ENCODE results near the gene SIT1. TPM values are rescaled to one million over a fixed set of nuclear protein-coding genes. Genes with fewer than 3 reads are reported as not detected.
A peak's percentile ranks its signal among the peaks of the same experiment; 100 is the strongest.

SIT1 gene
- polyA plus RNA-seq, 2 of the 4 experiments (the other 2 are of a cell fraction), result not detected

DNA sequence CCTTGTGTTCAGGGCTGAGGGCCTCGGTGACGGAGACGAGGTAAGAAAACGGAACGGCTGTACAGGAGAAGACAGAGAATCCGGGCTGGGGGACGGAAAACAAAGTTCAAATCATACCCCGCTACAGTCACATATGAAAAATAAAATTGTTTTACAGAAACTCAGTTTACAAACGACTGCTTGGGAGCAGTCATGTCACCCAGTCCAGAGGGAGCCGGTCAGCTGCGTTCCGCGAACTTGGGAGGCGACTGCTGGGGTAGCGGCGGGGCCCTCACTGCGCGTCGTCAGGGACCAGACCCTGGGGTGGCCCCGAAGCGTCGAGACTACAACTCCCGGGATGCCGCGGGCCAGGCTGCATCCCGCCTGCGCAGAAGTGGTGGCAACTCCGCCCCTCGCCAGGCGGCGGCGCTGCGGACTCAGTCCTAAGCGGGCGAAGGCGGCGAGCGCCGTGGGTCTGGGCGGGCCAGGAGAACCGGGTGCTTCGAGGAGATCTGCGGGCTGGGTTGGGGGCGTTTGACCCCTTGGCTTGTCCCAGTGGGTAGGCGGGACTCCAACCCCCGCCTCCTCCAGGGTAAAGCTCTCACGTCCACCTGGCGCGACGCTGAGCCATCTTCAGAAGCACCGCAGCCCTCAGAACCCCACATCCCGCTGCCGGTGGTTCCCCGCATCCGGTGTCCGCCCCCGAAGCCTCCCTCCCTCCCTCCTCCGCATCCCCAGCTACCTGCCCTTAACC, 4.0 kb downstream of the SIT1 start:
- WGBS (ENCODE audit: missing lambda C conversion rate), result 2% methylated on average over 22 of the region's 58 CpGs
- Histone ChIP-seq H3K4me2 (peak overlapping the region; percentile 100), H3K4me3 (peak overlapping the region; percentile 52), H3K9me3 (no peaks in the 10 kb centered on the region), H3K27ac (peak overlapping the region; percentile 92 to 93), H3K4me1 (peaks cover 13% of the 10 kb centered on the region)
- no peak for TF ChIP-seq CBX8 (IDR thresholded peaks at IDR 0.05)
- TF ChIP-seq RAD21 (conservative IDR thresholded peaks at IDR 0.05 in 1 of 2, IDR thresholded peaks at IDR 0.05 in 1 of 2), result peak; percentile 81 to 91
- TF ChIP-seq POLR2A (IDR thresholded peaks at IDR 0.05; ENCODE audit: low read length), result peak; percentile 66
- TF ChIP-seq ZNF302 (CRISPR knock-in tag; IDR thresholded peaks at IDR 0.05), result no peak
- TF ChIP-seq, protein P1, sequence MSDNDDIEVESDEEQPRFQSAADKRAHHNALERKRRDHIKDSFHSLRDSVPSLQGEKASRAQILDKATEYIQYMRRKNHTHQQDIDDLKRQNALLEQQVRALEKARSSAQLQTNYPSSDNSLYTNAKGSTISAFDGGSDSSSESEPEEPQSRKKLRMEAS (IDR thresholded peaks at IDR 0.05), result peak; percentile 80
- TF ChIP-seq, protein P2, sequence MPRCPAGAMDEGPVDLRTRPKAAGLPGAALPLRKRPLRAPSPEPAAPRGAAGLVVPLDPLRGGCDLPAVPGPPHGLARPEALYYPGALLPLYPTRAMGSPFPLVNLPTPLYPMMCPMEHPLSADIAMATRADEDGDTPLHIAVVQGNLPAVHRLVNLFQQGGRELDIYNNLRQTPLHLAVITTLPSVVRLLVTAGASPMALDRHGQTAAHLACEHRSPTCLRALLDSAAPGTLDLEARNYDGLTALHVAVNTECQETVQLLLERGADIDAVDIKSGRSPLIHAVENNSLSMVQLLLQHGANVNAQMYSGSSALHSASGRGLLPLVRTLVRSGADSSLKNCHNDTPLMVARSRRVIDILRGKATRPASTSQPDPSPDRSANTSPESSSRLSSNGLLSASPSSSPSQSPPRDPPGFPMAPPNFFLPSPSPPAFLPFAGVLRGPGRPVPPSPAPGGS (IDR thresholded peaks at IDR 0.05), result 0 out of 3 replicates have a peak, but pooled peaks have one; percentile 53
- TF ChIP-seq, protein P3, sequence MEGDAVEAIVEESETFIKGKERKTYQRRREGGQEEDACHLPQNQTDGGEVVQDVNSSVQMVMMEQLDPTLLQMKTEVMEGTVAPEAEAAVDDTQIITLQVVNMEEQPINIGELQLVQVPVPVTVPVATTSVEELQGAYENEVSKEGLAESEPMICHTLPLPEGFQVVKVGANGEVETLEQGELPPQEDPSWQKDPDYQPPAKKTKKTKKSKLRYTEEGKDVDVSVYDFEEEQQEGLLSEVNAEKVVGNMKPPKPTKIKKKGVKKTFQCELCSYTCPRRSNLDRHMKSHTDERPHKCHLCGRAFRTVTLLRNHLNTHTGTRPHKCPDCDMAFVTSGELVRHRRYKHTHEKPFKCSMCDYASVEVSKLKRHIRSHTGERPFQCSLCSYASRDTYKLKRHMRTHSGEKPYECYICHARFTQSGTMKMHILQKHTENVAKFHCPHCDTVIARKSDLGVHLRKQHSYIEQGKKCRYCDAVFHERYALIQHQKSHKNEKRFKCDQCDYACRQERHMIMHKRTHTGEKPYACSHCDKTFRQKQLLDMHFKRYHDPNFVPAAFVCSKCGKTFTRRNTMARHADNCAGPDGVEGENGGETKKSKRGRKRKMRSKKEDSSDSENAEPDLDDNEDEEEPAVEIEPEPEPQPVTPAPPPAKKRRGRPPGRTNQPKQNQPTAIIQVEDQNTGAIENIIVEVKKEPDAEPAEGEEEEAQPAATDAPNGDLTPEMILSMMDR (IDR thresholded peaks at IDR 0.05), result peak; percentile 87
- TF ChIP-seq FOSB (CRISPR knock-in tag; IDR thresholded peaks at IDR 0.05), result no peak
- peak; percentile 4; the same call in 1 of the 2 replicates for TF ChIP-seq PHF8 (IDR thresholded peaks at IDR 0.05; ENCODE audit: borderline replicate concordance, low read depth)
- TF ChIP-seq, protein P4, sequence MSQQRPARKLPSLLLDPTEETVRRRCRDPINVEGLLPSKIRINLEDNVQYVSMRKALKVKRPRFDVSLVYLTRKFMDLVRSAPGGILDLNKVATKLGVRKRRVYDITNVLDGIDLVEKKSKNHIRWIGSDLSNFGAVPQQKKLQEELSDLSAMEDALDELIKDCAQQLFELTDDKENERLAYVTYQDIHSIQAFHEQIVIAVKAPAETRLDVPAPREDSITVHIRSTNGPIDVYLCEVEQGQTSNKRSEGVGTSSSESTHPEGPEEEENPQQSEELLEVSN (IDR thresholded peaks at IDR 0.05; ENCODE audit: borderline replicate concordance, low read depth), result peak; percentile 87; the same call in 1 of the 2 replicates
- peak; percentile 75 for TF ChIP-seq SMC3 (IDR thresholded peaks at IDR 0.05)
- TF ChIP-seq CHD2 (IDR thresholded peaks at IDR 0.05; ENCODE audit: low read length, partially characterized antibody), result no peak
- TF ChIP-seq JUN (IDR thresholded peaks at IDR 0.05), result peak in 1 of 2 experiments; percentile 62; a peak in 2 of 5 replicates
- TF ChIP-seq, protein P5, sequence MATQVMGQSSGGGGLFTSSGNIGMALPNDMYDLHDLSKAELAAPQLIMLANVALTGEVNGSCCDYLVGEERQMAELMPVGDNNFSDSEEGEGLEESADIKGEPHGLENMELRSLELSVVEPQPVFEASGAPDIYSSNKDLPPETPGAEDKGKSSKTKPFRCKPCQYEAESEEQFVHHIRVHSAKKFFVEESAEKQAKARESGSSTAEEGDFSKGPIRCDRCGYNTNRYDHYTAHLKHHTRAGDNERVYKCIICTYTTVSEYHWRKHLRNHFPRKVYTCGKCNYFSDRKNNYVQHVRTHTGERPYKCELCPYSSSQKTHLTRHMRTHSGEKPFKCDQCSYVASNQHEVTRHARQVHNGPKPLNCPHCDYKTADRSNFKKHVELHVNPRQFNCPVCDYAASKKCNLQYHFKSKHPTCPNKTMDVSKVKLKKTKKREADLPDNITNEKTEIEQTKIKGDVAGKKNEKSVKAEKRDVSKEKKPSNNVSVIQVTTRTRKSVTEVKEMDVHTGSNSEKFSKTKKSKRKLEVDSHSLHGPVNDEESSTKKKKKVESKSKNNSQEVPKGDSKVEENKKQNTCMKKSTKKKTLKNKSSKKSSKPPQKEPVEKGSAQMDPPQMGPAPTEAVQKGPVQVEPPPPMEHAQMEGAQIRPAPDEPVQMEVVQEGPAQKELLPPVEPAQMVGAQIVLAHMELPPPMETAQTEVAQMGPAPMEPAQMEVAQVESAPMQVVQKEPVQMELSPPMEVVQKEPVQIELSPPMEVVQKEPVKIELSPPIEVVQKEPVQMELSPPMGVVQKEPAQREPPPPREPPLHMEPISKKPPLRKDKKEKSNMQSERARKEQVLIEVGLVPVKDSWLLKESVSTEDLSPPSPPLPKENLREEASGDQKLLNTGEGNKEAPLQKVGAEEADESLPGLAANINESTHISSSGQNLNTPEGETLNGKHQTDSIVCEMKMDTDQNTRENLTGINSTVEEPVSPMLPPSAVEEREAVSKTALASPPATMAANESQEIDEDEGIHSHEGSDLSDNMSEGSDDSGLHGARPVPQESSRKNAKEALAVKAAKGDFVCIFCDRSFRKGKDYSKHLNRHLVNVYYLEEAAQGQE (IDR thresholded peaks at IDR 0.05), result no peak
- FAIRE-seq (no peak), ATAC-seq (peak; percentile 93 to 97), DNase-seq (ENCODE audit: low read depth in 1 of 2, low spot score in 1 of 2) (peak; percentile 90 to 95)
- POLR2A ChIA-PET, result interaction anchor here (1.2 to 1.6 kb wide), 4 partner anchors 11 to 43 kb away, joined by 3 to 4 read pairs (median 4); partner anchors contain the start of genes ARHGEF39, CCDC107 and RMRP
- CTCF ChIA-PET, result interaction anchor here (0.6 to 5.9 kb wide), 54 partner anchors 8 to 552 kb away, joined by 3 to 135 read pairs (median 4); partner anchors contain the start of genes ARHGEF39, CCDC107, CREB3 and GBA2

DNA sequence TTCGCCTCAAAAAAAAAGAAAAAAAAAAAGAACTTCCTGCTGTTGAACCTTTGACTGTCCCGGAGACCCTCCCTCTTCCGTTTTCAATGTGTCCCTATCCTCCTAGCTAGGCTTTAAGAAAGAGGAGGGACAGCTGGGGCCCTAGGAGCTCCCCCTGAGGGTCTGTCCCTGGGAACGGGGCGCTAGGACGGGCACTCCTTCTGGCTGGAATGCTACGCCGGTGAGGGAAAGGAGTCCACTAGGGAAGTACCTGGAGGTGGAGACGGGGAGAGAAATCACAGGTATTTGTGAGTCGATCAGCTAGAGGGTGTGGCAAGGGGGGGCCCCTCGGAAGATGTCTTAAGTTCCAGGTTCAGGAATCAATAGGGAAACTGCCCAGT, 4.6 kb downstream of the SIT1 start:
- ChIA-PET POLR2A (interaction anchor here (0.7 to 1.4 kb wide), 3 partner anchors 12 to 19 kb away, joined by 3 to 4 read pairs (median 3); partner anchors contain the start of genes ARHGEF39, CCDC107 and RMRP), CTCF (interaction anchor here (0.7 to 5.9 kb wide), 37 partner anchors 10 to 975 kb away, joined by 3 to 135 read pairs (median 5); partner anchors contain the start of genes ARHGEF39, CCDC107, CREB3 and GBA2)
- Histone ChIP-seq H3K4me3 (peak overlapping the region; percentile 52), H3K27ac (peak overlapping the region; percentile 92 to 93), H3K4me1 (peaks cover 9% of the 10 kb centered on the region), H3K4me2 (peak overlapping the region; percentile 100), H3K9me3 (no peaks in the 10 kb centered on the region)
- FAIRE-seq (no peak), DNase-seq (ENCODE audit: low read depth in 1 of 2, low spot score in 1 of 2) (no peak), ATAC-seq (peak; percentile 11 to 34; a peak in 3 of 6 replicates)
- 51% methylated on average over 11 of the region's 11 CpGs for WGBS (ENCODE audit: missing lambda C conversion rate)
- TF ChIP-seq TP53 (CRISPR knock-in tag; IDR thresholded peaks at IDR 0.05) (no peak), JUN (IDR thresholded peaks at IDR 0.05) (no peak), CHD4 (IDR thresholded peaks at IDR 0.05; ENCODE audit: borderline replicate concordance) (no peak), SMC3 (IDR thresholded peaks at IDR 0.05) (no peak), EHF (CRISPR knock-in tag; IDR thresholded peaks at IDR 0.05) (no peak), POLR2AphosphoS2 (conservative IDR thresholded peaks at IDR 0.05; ENCODE audit: low read length) (no peak), CHD2 (IDR thresholded peaks at IDR 0.05; ENCODE audit: low read length, partially characterized antibody) (no peak), JUNB (IDR thresholded peaks at IDR 0.05) (no peak)
- TF ChIP-seq, protein P5 (IDR thresholded peaks at IDR 0.05), result no peak
- TF ChIP-seq, protein P6, sequence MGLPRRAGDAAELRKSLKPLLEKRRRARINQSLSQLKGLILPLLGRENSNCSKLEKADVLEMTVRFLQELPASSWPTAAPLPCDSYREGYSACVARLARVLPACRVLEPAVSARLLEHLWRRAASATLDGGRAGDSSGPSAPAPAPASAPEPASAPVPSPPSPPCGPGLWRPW (IDR thresholded peaks at IDR 0.05), result no peak
- TF ChIP-seq, protein P7, sequence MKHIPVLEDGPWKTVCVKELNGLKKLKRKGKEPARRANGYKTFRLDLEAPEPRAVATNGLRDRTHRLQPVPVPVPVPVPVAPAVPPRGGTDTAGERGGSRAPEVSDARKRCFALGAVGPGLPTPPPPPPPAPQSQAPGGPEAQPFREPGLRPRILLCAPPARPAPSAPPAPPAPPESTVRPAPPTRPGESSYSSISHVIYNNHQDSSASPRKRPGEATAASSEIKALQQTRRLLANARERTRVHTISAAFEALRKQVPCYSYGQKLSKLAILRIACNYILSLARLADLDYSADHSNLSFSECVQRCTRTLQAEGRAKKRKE (CRISPR knock-in tag; IDR thresholded peaks at IDR 0.05; ENCODE audit: low read depth), result no peak
